Uterus (tissue), 4 donors: ENCODE data around the gene KIAA1191. TPM values are rescaled to one million over a fixed set of nuclear protein-coding genes. Genes with fewer than 3 reads are reported as not detected.

Experiments
- DNase-seq, 2 donors: peaks; one replicate each; pipeline ENCODE4 v3.0.0-alpha.2; 2019 to 2020
- H3K27ac ChIP-seq, 2 donors: fragments of 200-600 bp; sonication (generic); 1 replicate in 1 of 2; 2 replicates in 1 of 2; pipeline ENCODE4 v1.5.1; 2016 to 2018
- H3K27me3 ChIP-seq, 2 donors: fragments of 200-600 bp; sonication (generic); one replicate each; pipeline ENCODE4 v1.5.1; 2018 to 2019; ENCODE audit warnings: control low read depth in 1 of 2
- H3K36me3 ChIP-seq, 2 donors: fragments of 200-600 bp; sonication (generic); one replicate each; pipeline ENCODE4 v1.5.1; 2019; ENCODE audit warnings: control low read depth in 1 of 2
- H3K4me1 ChIP-seq, 2 donors: fragments of 200-600 bp; sonication (generic); one replicate each; pipeline ENCODE4 v1.5.1; 2018 to 2019; ENCODE audit warnings: control low read depth in 1 of 2
- H3K4me3 ChIP-seq, 2 donors: fragments of 200-600 bp; sonication (generic); 1 replicate in 1 of 2; 2 replicates in 1 of 2; pipeline ENCODE4 v1.5.1; 2018 to 2019; ENCODE audit warnings: mild to moderate bottlenecking in 1 of 2
- H3K9me3 ChIP-seq, 2 donors: fragments of 200-600 bp; sonication (generic); one replicate each; pipeline ENCODE4 v1.5.1; 2019; ENCODE audit warnings: control low read depth in 1 of 2
- POLR2A ChIP-seq, 2 donors: fragments of 450-650 bp; IDR thresholded peaks; one replicate each; pipeline ENCODE4 v1.6.1; 2016; ENCODE audit warnings: antibody characterized with exemption in 2 of 2, mild to moderate bottlenecking in 1 of 2, moderate library complexity in 1 of 2
- intact Hi-C: fragments of 100-400 bp; cut with DNase I; formaldehyde crosslinking; loops from one replicate; pipeline ENCODE4 v1.15.1; 2023; ENCODE audit warnings: low total_unique reads
- total RNA-seq, 4 donors: library from RNA; depleted of rRNA in 3 of 4; stranded (reverse); fragments of >200 nt in 3 of 4; gene quantifications; one replicate each; pipeline versions ENCODE4 v1.1.0 to v1.2.4, GENCODE V29; 2014 to 2023
- TF ChIP-seq, protein P1 (sequence below), 4 experiments: fragments of 200-600 bp in 2 of 4; fragments of 450-650 bp in 2 of 4; sonication (generic) in 2 of 4; IDR thresholded peaks; one replicate each; pipeline ENCODE4 v1.5.1; 2016 to 2019; ENCODE audit warnings: antibody characterized with exemption in 4 of 4, mild to moderate bottlenecking in 2 of 4, moderate library complexity in 1 of 4
- donor health status: DM: yes; HTN: yes; CAD: no.

KIAA1191 gene
- total RNA-seq, 4 donors from 2014 or later: 57.0 to 112 (median 67.5) TPM

DNA sequence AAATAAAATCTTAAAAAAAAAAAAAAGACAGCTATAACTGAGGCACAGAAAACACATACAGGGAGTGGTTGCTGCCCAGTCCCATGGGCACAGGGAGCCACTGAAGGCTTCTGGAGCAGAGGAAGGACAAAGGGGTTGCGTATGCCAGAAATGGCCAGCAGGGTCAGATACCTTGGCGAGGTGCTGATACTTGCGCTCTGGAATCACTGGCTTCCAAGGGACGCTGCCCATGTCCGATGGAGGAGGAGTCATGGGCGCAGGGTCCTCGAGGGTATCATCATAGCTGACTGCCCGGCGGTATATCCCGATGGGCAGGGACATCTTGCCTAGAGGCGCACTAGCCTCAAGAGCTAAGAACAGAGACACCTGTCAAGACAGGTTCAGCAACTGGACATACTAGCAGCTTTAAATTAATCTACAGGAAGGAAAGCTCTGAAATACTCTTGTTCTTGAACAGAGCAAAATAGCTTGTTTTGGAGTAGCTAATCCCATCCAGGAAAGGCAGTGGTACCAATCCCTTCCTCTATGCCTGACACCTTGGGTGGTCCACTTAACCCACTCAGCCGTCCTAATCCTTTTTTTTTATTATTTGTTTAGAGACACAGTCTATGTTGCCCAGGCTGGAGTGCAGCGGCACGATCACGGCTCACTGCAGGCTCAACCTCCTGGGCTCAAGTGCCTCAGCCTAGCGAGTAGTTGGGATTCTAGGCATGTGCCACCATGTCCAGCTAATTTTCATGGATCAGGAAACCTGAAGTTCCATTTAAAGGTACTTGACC, 6.0 kb downstream of the KIAA1191 start:
- Histone ChIP-seq H3K9me3 (no peaks in the 10 kb centered on the region), H3K36me3 (no peaks in the 10 kb centered on the region), H3K4me1 (peaks cover 0 to 4% of the 10 kb centered on the region in 2 donors), H3K27ac (no peak overlapping the region), H3K27me3 (no peaks in the 10 kb centered on the region), H3K4me3 (no peak overlapping the region)
- intact Hi-C loops: no loop called here
- TF ChIP-seq, protein P1, sequence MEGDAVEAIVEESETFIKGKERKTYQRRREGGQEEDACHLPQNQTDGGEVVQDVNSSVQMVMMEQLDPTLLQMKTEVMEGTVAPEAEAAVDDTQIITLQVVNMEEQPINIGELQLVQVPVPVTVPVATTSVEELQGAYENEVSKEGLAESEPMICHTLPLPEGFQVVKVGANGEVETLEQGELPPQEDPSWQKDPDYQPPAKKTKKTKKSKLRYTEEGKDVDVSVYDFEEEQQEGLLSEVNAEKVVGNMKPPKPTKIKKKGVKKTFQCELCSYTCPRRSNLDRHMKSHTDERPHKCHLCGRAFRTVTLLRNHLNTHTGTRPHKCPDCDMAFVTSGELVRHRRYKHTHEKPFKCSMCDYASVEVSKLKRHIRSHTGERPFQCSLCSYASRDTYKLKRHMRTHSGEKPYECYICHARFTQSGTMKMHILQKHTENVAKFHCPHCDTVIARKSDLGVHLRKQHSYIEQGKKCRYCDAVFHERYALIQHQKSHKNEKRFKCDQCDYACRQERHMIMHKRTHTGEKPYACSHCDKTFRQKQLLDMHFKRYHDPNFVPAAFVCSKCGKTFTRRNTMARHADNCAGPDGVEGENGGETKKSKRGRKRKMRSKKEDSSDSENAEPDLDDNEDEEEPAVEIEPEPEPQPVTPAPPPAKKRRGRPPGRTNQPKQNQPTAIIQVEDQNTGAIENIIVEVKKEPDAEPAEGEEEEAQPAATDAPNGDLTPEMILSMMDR (IDR thresholded peaks at IDR 0.05): no peak
- TF ChIP-seq POLR2A (IDR thresholded peaks at IDR 0.05): no peak
- DNase-seq: no peak

DNA sequence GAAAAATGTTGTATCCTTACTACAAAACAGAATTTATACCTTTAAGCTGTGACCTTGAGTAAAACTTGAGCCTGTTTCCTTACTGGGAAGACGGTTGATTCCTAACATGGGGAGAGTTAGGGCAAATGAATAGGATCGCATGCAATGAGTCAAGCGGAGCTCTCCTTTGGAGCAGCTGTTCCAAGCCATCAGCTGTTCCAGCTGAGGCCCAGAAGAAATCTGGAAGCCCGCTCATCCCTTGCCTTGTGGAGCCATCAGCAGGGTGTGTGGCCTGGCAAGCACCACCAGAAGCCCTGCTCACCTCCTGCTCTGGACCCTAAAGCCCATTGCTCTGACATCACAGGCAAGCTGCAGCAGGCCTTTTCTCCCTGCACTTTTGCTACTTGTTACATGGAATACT, 8.0 kb downstream of the KIAA1191 start:
- Histone ChIP-seq H3K27me3 (no peaks in the 10 kb centered on the region), H3K4me1 (no peaks in the 10 kb centered on the region), H3K36me3 (no peaks in the 10 kb centered on the region), H3K9me3 (no peaks in the 10 kb centered on the region), H3K4me3 (no peak overlapping the region), H3K27ac (no peak overlapping the region)
- intact Hi-C loops: no loop called here
- TF ChIP-seq, protein P1 (IDR thresholded peaks at IDR 0.05): no peak
- TF ChIP-seq POLR2A (IDR thresholded peaks at IDR 0.05): no peak
- no peak for DNase-seq

DNA sequence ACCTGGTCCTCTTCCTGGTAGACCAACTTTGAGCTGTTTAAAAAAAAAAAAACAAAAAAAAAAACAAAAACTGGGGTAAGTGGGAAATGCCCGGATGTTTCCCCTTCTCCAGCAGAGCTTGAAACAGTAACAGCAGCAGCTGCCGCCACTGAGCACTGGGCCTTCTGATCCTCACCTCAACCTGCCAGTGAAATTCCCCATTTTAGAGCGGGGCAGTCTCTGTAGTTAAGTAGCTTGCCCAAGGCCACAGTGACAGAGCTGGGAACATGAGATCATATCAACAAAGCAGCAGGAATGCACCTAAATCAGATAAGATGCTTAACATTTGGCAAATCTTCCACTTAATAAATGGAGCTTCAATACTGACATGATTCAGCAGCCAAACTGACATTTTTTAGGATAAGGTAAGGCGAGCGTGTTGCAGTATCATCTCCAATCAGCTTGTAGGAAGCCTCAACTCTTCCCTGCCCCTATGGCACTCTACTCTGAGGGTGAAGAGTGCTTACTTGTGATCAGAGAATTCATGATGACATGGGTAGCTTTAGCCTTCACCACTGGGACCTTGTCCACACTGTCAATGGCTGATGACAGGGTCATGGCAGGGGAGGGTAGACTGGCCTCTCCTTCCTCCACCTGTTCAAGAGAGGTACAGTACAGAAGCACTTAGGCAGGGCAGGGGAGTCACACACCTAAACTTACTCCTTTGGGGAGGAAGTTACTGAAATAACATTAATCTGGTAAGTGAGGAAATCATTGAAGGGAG, 9.3 kb downstream of the KIAA1191 start:
- no peak overlapping the region for H3K27ac ChIP-seq
- no peak for DNase-seq
- intact Hi-C loops: no loop called here
- H3K27me3 ChIP-seq: no peaks in the 10 kb centered on the region
- TF ChIP-seq, protein P1 (IDR thresholded peaks at IDR 0.05): no peak
- no peak for TF ChIP-seq POLR2A (IDR thresholded peaks at IDR 0.05)
- H3K4me1 ChIP-seq: no peaks in the 10 kb centered on the region
- H3K36me3 ChIP-seq: no peaks in the 10 kb centered on the region
- H3K9me3 ChIP-seq: no peaks in the 10 kb centered on the region
- H3K4me3 ChIP-seq: no peak overlapping the region

DNA sequence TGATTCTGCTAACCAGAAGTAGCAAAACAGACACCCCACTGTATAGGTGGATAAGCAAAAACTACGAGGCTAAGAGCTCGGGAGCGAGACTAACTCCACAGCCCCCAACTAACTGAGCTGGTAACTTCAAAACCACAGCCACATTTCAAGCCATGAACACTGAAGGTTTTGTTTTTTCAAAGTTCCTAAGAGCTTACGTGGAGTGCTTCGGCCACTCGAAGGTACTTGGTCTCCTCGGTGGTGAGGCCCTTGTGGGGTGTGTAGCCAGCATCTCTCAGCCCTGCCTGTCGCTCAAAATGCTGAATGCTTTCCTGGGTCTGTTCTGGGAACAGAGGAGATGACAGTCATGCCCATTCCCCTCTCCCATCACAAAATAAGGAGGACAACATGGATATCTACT, 11.1 kb downstream of the KIAA1191 start:
- no peaks in the 10 kb centered on the region for H3K4me1 ChIP-seq
- H3K9me3 ChIP-seq: no peaks in the 10 kb centered on the region
- H3K27ac ChIP-seq: no peak overlapping the region
- no peak for DNase-seq
- H3K27me3 ChIP-seq: no peaks in the 10 kb centered on the region
- no peak overlapping the region for H3K4me3 ChIP-seq
- intact Hi-C loops: no loop called here
- TF ChIP-seq, protein P1 (IDR thresholded peaks at IDR 0.05): no peak
- no peak for TF ChIP-seq POLR2A (IDR thresholded peaks at IDR 0.05)
- H3K36me3 ChIP-seq: no peaks in the 10 kb centered on the region
